Measurements from ENCODE around the gene INO80D.
"Not testable (repeated sequence)": the region's sequence is repeated elsewhere in the genome, so short reads cannot be mapped to it uniquely, and the experiment has no call there.

GRCh38 chr2:205976934-205977659 lies 108.9 kb downstream of the INO80D start:
- TF ChIP-seq CTCF (conservative IDR thresholded peaks at IDR 0.05; ENCODE audit: low read depth in 2 of 2); EZH2phosphoT487 (IDR thresholded peaks at IDR 0.05; ENCODE audit: unreplicated experiment); EZH2 (IDR thresholded peaks at IDR 0.05; ENCODE audit: low read depth, unreplicated experiment); JUNB (IDR thresholded peaks at IDR 0.05; ENCODE audit: unreplicated experiment); POLR2AphosphoS5 (IDR thresholded peaks at IDR 0.05; ENCODE audit: low read depth); NANOG (IDR thresholded peaks at IDR 0.05; ENCODE audit: borderline replicate concordance); REST (IDR thresholded peaks at IDR 0.05; ENCODE audit: unreplicated experiment); CREB1 (CRISPR knock-in tag; IDR thresholded peaks at IDR 0.05; ENCODE audit: low read depth); ZNF114 (CRISPR knock-in tag; IDR thresholded peaks at IDR 0.05); ETS1 (IDR thresholded peaks at IDR 0.05): not testable (repeated sequence)

Data from GM23338 (cell line).